Raji (cell line): ENCODE measurements around the gene KLHL6.

Experiments used
- POLR2A ChIP-seq: IDR thresholded peaks from 2 replicates; pipeline ENCODE4 v1.6.1; 2011; ENCODE audit warnings: low read depth, low read length, control low read depth; ENCODE audit not compliant: insufficient read depth

The KLHL6 gene

DNA sequence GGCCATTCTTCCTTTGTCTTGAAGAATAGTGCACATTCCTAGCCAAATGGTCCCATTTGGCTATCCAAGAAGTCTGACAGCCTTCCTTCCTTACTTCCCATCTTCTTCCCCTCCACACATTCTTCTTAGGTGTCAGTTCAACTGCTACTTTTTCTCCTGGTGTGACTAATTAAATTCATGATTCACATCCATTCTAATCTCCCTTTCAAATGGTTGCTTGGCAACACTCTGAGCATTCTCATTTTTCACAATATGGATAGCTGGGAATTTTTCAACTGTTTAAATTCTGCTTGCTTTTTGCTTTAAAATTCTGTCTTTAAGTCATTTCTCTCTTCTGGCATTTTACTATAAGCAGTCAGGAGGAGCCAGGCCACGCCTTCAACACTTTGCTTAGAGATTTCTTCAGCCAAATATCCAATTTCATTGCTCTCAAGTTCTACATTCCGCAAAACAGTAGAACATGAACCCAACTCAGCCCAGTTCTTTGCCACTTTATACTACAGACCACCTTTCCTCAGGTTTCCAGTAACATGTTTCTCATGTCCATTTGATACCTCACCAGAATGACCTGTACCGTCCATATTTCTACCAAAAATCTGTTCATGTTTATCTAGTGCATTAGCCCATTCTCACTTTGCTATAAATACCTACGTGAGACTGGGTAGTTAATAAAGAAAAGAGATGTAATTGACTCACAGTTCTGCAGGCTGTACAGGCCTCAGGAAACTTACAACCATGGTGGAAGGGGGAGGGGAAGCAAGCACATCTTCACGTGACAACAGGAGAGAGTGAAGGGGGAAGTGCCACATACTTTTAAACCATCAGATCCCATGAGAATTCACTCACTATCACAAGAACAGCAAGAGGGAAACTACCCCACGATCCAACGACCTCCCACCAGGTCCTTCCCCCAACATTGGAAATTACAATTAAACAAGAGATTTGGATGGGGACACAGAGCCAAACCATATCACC, 95.1 kb downstream of the KLHL6 start:
- TF ChIP-seq POLR2A: no peak

DNA sequence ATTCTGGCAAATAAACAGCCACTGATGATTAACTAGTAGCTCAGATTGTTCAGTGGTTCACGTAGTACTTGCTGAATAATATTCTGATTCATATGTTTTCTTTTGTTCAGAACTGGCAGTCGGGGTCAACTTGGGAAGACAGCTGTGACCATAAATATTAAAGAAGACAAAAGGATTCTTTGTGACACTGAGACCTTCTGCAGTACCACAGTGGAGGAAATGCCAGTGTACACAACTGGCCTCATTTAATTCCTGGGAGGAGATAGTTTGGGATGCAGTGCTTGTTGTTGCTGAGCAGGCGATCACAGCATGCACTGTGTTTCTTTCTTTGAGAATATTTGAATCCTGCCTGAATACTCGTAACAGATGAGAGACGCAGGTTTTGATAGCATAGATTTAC, 100.4 kb downstream of the KLHL6 start:
- no peak for TF ChIP-seq POLR2A

DNA sequence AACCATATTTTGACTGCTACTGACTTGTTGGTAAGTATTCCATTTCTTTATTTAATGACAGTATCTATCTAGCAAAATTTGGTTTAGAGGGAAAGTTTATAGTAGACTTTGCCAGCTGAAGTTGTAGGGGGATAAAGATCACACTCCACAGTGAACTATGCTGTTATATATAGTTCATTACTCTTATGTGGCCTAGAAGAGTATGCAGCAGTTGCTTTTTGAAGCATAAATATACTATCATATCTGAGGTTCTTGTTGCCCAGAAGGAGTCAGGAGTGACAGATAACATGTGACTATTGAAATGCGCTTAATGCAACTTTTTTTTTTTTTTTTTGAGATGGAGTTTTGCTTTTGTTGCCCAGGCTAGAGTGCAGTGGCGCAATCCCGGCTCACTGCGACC, 101.4 kb downstream of the KLHL6 start:
- no peak for TF ChIP-seq POLR2A

DNA sequence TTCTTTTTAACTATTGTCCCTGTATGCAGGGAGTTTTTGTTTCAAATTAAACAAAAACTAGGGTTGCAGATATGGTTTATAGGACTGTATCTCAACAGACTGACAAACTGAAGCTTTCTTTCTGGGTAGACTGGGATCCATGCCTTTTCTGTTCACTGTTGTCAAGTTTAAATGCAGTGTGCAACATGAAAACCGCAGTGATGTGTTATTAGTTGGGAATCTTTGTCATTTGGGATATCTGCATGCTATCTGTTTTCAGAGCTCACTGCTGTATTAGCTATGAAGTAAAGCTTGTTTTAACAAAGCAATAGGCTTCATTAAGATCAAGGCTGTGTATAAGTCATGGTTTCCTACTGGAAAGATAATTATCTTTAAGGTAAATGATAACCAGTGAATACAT, 105.7 kb downstream of the KLHL6 start:
- TF ChIP-seq POLR2A: no peak

DNA sequence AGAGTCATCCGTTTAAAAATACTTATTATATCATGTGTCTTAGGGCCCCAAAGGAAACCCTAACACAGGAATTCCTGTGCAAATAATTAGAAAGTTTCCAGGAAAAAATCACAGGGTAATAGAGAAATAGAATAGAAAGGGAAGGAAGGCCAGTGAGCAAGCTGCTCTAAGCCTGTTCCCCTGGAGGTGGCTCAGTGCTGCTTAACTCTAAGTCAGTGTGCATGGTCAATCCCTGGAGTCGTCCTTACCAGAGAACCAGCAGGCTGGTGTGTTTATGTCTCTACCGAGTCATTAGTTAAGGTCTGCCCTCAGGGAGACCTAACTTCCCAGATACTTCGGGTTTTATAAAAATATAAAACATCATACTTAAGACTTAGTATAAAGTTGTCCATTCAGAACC, 106.1 kb downstream of the KLHL6 start:
- no peak for TF ChIP-seq POLR2A

DNA sequence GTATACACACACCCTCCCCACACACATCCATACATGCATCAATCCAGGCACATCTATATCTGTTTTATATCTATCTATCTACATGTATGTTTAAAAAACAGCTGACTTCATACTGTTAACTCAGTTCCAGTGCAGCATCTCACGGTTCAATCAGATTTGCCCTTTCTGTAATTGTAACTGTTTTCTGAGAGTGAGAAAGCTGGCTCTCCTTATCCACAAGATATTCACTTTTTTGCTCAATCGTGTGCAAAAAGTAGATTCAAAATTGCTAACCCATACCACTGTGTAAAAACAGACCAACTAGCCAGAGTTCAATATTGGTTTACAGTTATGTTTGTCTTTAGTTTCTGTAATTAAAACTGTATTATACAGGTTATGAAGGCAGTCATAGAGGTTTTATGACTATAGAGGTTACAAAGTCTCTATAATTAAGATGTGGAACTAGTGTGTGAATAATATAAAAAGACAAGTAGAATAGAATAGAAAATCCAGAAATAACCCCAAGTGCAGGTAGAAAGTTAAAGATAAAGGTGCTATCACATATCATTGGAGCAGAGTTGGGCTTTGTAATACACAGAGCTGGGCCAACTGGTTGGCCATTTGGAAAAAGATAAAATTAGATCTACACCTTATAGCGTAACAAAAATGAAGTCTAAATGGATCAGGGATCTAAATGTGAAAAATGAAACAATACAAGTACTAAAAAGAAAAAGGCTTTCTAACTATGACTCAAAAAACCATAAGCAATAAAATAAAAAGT, 107.0 kb downstream of the KLHL6 start:
- no peak for TF ChIP-seq POLR2A

DNA sequence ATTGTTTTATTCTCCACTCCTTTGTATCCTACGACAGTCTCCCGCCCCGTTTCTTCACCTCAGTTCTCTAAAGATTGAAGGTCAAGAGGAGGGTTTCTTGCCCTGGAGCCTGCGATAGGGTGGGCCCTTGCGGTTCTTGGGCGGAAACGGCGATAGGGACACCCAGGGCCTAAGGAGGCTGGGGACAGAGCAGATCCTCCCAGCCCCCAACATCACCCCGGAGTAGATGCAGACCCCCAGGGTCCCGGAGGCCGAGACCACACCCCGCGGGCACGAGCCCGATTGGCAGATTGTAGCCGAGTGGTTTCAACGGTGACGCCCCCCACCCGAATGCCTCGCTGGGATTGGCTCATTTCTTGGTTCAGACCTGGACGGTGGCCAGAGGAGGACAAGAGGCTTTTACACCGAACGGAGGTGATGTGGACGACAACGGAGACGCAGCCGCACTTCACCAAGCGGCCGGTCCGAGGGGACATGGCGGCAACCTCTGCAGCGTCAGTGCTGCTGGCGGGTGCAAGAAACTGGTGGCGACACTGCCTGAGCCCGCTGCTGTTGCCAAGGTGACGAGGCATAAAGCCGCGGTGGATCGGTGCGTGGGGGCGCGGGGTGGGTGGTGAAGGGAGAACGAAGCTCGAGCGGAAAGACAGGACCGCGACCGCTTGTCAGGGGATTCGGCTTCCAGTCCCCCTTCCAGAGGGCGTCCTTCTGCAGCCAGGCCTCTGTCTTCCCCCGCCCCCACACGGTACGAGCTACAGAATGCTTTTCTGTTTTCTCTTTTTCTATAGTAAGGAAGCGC, 108.1 kb downstream of the KLHL6 start:
- TF ChIP-seq POLR2A: peak; percentile 93

DNA sequence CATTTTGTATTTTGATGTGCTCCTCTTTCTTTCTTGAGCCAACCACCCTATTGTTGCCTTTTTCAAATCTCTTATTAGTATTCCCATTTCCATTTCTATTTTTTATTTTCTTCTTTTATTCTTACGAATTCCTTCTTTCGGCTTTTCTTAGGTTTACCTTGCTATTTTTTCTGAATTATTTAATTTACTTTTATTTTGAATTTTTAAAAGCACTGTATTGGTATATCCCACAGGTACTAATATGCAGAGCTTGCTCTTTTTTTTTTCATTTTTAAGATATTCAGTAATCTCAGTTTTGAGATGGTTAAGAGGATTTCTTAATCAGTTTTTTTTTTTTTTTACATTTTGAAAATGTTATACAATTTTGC, 108.7 kb downstream of the KLHL6 start:
- no peak for TF ChIP-seq POLR2A

DNA sequence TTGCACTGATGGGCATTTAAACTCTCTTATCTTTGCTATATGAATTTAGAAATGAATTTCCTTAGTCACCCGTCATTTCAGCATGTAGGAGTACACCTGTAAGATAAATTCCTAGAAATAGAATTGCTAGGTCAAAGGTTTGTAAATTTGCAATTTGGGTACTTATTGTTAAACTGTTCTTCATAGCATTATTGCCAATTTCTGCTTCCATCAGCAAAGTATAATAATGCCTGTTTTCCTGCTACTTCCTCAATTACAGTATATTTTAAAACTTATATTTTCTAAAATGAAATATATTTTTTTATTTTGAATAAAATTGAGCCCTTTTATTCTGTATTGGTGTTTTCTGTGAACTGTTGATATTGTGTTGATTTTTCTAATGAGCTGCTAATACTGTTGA, 110.8 kb downstream of the KLHL6 start:
- TF ChIP-seq POLR2A: no peak

DNA sequence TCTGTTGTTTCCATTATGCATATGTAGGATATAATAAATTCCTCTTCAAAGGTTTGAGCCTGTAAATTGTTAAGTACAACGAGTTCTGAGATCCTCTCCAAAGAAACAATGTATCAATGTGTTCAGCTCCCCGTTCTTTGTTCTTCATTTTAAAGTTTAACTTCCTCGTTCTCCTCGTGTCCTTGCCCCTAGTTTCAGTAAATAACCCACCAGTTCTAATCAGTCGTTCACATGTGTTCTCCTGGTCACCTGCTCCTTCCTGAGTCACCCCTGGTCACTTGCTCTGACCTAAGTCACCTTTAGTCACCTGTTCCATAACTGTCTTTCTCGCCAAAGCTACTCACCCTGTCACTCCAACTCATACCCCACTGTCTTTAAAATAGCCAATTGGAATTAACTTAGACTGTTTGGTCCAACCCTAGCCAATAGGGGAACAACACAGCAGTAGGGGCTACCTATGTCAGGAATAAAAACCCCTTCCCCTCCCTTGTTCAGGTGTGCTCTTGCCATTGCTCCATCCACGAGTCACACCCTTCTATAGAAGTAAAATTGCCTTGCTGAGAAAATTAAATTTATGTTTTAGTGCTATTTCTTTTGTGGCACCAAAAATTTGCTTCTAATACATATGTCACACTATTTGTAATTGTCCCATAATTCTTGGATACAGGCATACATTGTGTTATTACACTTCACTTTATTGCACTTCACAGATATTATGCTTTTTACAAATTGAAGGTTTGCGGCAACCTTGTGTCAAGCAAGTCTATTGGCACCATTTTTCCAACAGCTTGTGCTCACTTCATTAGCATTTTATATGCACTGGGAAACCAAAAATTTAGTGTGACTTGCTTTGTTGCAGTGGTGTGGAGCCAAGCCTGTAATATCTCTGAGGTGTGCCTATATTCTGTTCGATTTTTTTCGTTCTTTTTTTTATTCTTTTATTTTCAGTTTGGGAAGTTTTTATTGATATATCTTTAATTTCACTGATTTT, 111.8 kb downstream of the KLHL6 start:
- TF ChIP-seq POLR2A: no peak

DNA sequence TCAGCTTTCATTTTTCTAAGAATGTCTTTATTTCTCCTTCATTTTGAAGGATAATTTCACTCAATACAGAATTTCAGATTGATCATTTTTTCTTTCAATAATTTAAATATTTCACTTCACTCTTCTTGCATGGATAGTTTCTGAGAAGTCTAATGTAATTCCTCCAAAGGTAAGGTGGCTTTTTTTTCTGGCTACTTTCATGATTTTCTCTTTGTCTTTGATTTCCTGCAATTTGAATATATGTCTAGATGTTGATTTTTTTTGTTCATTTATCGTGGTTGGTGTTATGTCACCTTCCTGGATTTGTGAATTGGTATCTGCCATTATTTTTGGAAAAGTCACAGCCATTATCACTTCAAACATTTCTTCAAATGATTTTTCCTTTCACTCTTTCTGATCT, 112.5 kb downstream of the KLHL6 start:
- no peak for TF ChIP-seq POLR2A

DNA sequence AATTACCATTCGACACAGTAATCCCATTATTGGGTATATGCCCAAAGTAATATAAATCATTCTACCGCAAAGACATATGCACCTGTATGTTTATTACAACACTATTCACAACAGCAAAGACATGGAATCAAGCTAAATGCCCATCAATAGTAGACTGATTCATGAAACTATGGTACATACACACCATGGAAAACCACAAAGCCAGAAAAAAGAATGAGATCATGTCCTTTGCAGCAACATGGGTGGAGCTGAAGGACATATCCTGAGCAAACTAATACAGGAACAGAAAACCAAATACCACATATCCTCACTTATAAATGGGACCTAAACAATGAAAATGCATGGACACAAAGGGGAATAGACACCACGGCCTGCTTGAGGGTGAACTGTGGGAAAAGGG, 116.0 kb downstream of the KLHL6 start:
- TF ChIP-seq POLR2A: no peak

DNA sequence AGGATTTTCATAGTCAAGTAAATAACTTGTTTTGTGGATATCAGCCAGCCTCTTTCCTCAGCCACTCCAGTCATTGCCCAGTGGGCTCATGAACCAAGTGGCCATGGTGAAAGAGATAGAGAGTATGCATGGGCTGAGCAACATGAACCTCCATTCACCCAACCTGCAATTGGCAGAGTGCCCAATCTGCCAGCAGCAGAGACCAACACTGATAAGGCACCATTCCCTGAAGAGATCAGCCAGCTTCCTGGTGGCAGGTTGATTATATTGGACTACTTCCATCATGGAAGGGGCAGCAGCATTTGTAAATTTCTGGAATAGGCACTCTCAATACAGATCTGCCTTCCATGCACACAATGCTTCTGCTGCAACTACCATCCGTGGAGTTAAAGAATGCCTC, 116.8 kb downstream of the KLHL6 start:
- no peak for TF ChIP-seq POLR2A
